Ascending aorta (tissue), 2 donors: Measurements from ENCODE around the gene CTXND1. TPM values are rescaled to one million over a fixed set of nuclear protein-coding genes. Genes with fewer than 3 reads are reported as not detected.

Experiments
- DNase-seq, 2 donors: peaks; one replicate each; pipeline ENCODE4 v3.0.0-alpha.2; 2019; ENCODE audit warnings: low spot score in 2 of 2
- H3K27ac ChIP-seq, 2 donors: fragments of 200-600 bp; sonication (generic); one replicate each; pipeline ENCODE4 v1.5.1; 2016 to 2017; ENCODE audit warnings: mild to moderate bottlenecking in 1 of 2
- H3K27me3 ChIP-seq: fragments of 200-600 bp; sonication (generic); one replicate; pipeline ENCODE4 v1.5.1; 2017
- H3K36me3 ChIP-seq, 2 donors: fragments of 200-600 bp; sonication (generic); one replicate each; pipeline ENCODE4 v1.5.1; 2016
- H3K4me1 ChIP-seq, 2 donors: fragments of 200-600 bp; sonication (generic); one replicate each; pipeline ENCODE4 v1.5.1; 2016 to 2017; ENCODE audit warnings: mild to moderate bottlenecking in 1 of 2
- H3K4me3 ChIP-seq, 2 donors: fragments of 200-600 bp; sonication (generic); one replicate each; pipeline ENCODE4 v1.5.1; 2016 to 2017; ENCODE audit warnings: mild to moderate bottlenecking in 1 of 2
- H3K9me3 ChIP-seq, 2 donors: fragments of 200-600 bp; sonication (generic); one replicate each; pipeline ENCODE4 v1.5.1; 2016
- intact Hi-C: fragments of 100-400 bp; cut with DNase I; formaldehyde crosslinking; loops from one replicate; pipeline ENCODE4 v1.15.1; 2023
- total RNA-seq: library from RNA; depleted of rRNA; stranded (reverse); fragments of >200 nt; gene quantifications from one replicate; pipeline ENCODE4 v1.1.0, GENCODE V29; 2016
- TF ChIP-seq, protein P1 (sequence below), 3 experiments: fragments of 200-600 bp in 2 of 3; fragments of 450-650 bp in 1 of 3; sonication (generic) in 2 of 3; IDR thresholded peaks; one replicate each; pipeline ENCODE4 v1.5.1; 2016 to 2019; ENCODE audit warnings: antibody characterized with exemption in 3 of 3, mild to moderate bottlenecking in 1 of 3, moderate library complexity in 1 of 3

CTXND1 gene
- total RNA-seq, 1 donor from 2014 or later: 0.11 TPM

DNA sequence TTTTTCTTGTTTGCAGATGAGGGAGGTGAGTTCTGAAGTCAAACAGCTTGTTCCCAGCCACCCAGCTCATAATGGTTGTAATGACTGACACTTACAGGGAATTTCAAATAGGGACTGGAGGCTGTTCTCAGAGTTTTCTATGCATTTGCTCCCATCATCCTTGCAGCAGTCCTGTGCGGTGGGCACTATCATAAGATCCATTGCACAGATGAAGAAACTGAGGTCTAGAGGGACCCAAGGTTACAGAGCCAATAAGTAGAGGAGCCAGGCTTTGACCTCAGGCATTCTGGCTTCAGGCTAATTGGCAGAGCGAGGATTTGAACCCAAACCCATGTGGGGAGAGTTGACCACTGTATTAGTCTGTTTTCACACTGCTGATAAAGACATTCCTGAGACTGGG, 66.9 kb downstream of the CTXND1 start:
- Histone ChIP-seq H3K4me3 (no peak overlapping the region), H3K36me3 (peaks cover 15 to 35% of the 10 kb centered on the region in 2 donors), H3K27ac (no peak overlapping the region), H3K27me3 (no peaks in the 10 kb centered on the region), H3K4me1 (peaks cover 0 to 8% of the 10 kb centered on the region in 2 donors), H3K9me3 (no peaks in the 10 kb centered on the region)
- intact Hi-C loops: no loop called here
- TF ChIP-seq, protein P1, sequence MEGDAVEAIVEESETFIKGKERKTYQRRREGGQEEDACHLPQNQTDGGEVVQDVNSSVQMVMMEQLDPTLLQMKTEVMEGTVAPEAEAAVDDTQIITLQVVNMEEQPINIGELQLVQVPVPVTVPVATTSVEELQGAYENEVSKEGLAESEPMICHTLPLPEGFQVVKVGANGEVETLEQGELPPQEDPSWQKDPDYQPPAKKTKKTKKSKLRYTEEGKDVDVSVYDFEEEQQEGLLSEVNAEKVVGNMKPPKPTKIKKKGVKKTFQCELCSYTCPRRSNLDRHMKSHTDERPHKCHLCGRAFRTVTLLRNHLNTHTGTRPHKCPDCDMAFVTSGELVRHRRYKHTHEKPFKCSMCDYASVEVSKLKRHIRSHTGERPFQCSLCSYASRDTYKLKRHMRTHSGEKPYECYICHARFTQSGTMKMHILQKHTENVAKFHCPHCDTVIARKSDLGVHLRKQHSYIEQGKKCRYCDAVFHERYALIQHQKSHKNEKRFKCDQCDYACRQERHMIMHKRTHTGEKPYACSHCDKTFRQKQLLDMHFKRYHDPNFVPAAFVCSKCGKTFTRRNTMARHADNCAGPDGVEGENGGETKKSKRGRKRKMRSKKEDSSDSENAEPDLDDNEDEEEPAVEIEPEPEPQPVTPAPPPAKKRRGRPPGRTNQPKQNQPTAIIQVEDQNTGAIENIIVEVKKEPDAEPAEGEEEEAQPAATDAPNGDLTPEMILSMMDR (IDR thresholded peaks at IDR 0.05): no peak
- DNase-seq: no peak

DNA sequence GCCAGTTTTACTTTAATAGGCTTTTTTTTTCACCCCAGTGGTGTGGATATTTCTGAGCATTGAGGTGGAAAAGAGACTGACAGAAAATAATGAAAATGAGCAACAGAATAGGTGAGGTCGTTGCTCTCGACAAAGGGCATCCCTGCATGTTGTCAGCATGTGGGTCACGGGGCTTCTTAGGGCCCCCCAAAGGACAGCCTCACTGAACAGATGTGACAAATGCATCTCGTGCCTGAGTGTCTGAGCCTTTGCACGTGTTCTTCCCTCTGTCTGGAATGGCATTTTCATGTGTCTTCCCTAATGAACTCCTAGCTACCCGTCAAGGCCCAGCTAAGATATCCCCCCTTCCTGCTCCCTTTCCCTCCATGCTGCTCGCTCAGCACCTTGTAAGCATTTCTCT, 67.5 kb downstream of the CTXND1 start:
- intact Hi-C loops: no loop called here
- no peak for DNase-seq
- no peak overlapping the region for H3K27ac ChIP-seq
- H3K4me3 ChIP-seq: no peak overlapping the region
- TF ChIP-seq, protein P1 (IDR thresholded peaks at IDR 0.05): no peak
- no peaks in the 10 kb centered on the region for H3K9me3 ChIP-seq
- H3K4me1 ChIP-seq: peaks cover 3 to 14% of the 10 kb centered on the region in 2 donors
- no peaks in the 10 kb centered on the region for H3K27me3 ChIP-seq
- peaks cover 17 to 35% of the 10 kb centered on the region in 2 donors for H3K36me3 ChIP-seq

GRCh38 chr15:80183886-80184285, 68.1 kb downstream of the CTXND1 start:
- H3K36me3 ChIP-seq: peaks cover 17 to 35% of the 10 kb centered on the region in 2 donors
- no peak overlapping the region for H3K27ac ChIP-seq
- H3K4me1 ChIP-seq: peaks cover 6 to 19% of the 10 kb centered on the region in 2 donors
- intact Hi-C loops: no loop called here
- no peak for DNase-seq
- H3K4me3 ChIP-seq: no peak overlapping the region
- TF ChIP-seq, protein P1 (IDR thresholded peaks at IDR 0.05): no peak
- H3K27me3 ChIP-seq: no peaks in the 10 kb centered on the region
- H3K9me3 ChIP-seq: no peaks in the 10 kb centered on the region

GRCh38 chr15:80183306-80183705, 68.7 kb downstream of the CTXND1 start:
- Histone ChIP-seq H3K36me3 (peaks cover 17 to 35% of the 10 kb centered on the region in 2 donors), H3K27me3 (no peaks in the 10 kb centered on the region), H3K27ac (peak overlapping the region; percentile 22 to 41), H3K9me3 (no peaks in the 10 kb centered on the region), H3K4me1 (peaks cover 6 to 25% of the 10 kb centered on the region in 2 donors), H3K4me3 (no peak overlapping the region)
- no peak for DNase-seq
- TF ChIP-seq, protein P1 (IDR thresholded peaks at IDR 0.05): no peak
- intact Hi-C loops: no loop called here

- H3K4me3 ChIP-seq: no peak overlapping the region
- intact Hi-C loops: no loop called here
- H3K27me3 ChIP-seq: no peaks in the 10 kb centered on the region
- DNase-seq: no peak
- H3K27ac ChIP-seq: peak overlapping the region; percentile 22 to 41
- H3K4me1 ChIP-seq: peaks cover 6 to 25% of the 10 kb centered on the region in 2 donors
- H3K36me3 ChIP-seq: peaks cover 17 to 37% of the 10 kb centered on the region in 2 donors
- TF ChIP-seq, protein P1 (IDR thresholded peaks at IDR 0.05): no peak
- H3K9me3 ChIP-seq: no peaks in the 10 kb centered on the region
Measured at GRCh38 chr15:80182611-80183261, 69.3 kb downstream of the CTXND1 start.
